Lung microvascular endothelial cell (primary cell): Measurements from ENCODE around the gene EIF6. TPM values are rescaled to one million over a fixed set of nuclear protein-coding genes. Genes with fewer than 3 reads are reported as not detected.

ENCODE experiments used
- total RNA-seq: library from RNA; depleted of rRNA; stranded (reverse); fragments of >200 nt; gene quantifications from 2 replicates; pipeline ENCODE4 v1.2.1, GENCODE V29; 2014

Gene EIF6
- total RNA-seq, 1 donor from 2014 or later: 138 TPM

Other genes starting within 250 kb of the EIF6 start
- gene TRPC4AP, start 192.0 kb downstream of the EIF6 start, total RNA-seq: 64.1 and 70.2 TPM in 2 replicates
- 76.3 and 123 TPM in 2 replicates for gene EDEM2, start 137.4 kb downstream of the EIF6 start, total RNA-seq
- 169 and 328 TPM in 2 replicates for gene PROCR, start 112.7 kb downstream of the EIF6 start, total RNA-seq
- under 0.01 and 0.20 TPM in 2 replicates for gene MMP24, start 58.1 kb downstream of the EIF6 start, total RNA-seq
- gene MMP24OS, start 6.7 kb downstream of the EIF6 start, total RNA-seq: 3.1 and 5.8 TPM in 2 replicates
- not detected in 2 replicates for gene FAM83C, start 7.7 kb upstream of the EIF6 start, total RNA-seq
- 15.7 and 19.2 TPM in 2 replicates for gene UQCC1, start 127.2 kb upstream of the EIF6 start, total RNA-seq
- gene GDF5, start 153.5 kb upstream of the EIF6 start, total RNA-seq: not detected in 2 replicates
- 6.2 and 7.6 TPM in 2 replicates for gene CEP250, start 170.8 kb upstream of the EIF6 start, total RNA-seq
- gene C20orf173, start 244.9 kb upstream of the EIF6 start, total RNA-seq: not detected in 2 replicates